Breast epithelium (tissue), 4 donors: Measurements from ENCODE around the gene DKK3. TPM values are rescaled to one million over a fixed set of nuclear protein-coding genes. Genes with fewer than 3 reads are reported as not detected.

Source experiments
- DNase-seq, 2 donors: peaks; one replicate each; pipeline ENCODE4 v3.0.0-alpha.2; 2019; ENCODE audit warnings: low spot score in 2 of 2
- H3K27ac ChIP-seq, 2 donors: fragments of 200-600 bp; sonication (generic) in 1 of 2; one replicate each; pipeline ENCODE4 v1.5.1; 2016 to 2019; ENCODE audit warnings: mild to moderate bottlenecking in 1 of 2
- H3K27me3 ChIP-seq, 2 donors: fragments of 200-600 bp; sonication (generic) in 1 of 2; one replicate each; pipeline versions ENCODE4 v1.5.1 to v1.6.0; 2017 to 2019; ENCODE audit warnings: control low read depth in 1 of 2, mild to moderate bottlenecking in 1 of 2
- H3K36me3 ChIP-seq: fragments of 200-600 bp; one replicate; pipeline ENCODE4 v1.5.1; 2019
- H3K4me1 ChIP-seq, 2 donors: fragments of 200-600 bp; sonication (generic); one replicate each; pipeline ENCODE4 v1.5.1; 2016 to 2019; ENCODE audit warnings: control low read depth in 1 of 2
- H3K4me3 ChIP-seq, 3 donors: fragments of 200-600 bp; sonication (generic); 1 replicate in 2 of 3; 2 replicates in 1 of 3; pipeline ENCODE4 v1.5.1; 2016 to 2019; ENCODE audit warnings: mild to moderate bottlenecking in 3 of 3, moderate library complexity in 2 of 3
- H3K9me3 ChIP-seq, 2 donors: fragments of 200-600 bp; sonication (generic) in 1 of 2; one replicate each; pipeline ENCODE4 v1.5.1; 2016 to 2019; ENCODE audit warnings: control low read depth in 1 of 2
- CTCF ChIP-seq, 3 donors: fragments of 450-650 bp; IDR thresholded peaks; one replicate each; pipeline ENCODE4 v1.5.1; 2016 to 2017; ENCODE audit warnings: antibody characterized with exemption in 3 of 3, mild to moderate bottlenecking in 3 of 3, moderate library complexity in 3 of 3
- POLR2A ChIP-seq: fragments of 450-650 bp; IDR thresholded peaks from one replicate; pipeline ENCODE4 v1.6.1; 2016; ENCODE audit warnings: antibody characterized with exemption, mild to moderate bottlenecking, moderate library complexity
- POLR2AphosphoS5 ChIP-seq, 3 donors: sonication (generic); formaldehyde crosslinking; IDR thresholded peaks; one replicate each; pipeline ENCODE4 v1.6.1; 2017; ENCODE audit warnings: antibody characterized with exemption in 3 of 3
- intact Hi-C: fragments of 100-400 bp; cut with DNase I; formaldehyde crosslinking; loops from one replicate; pipeline ENCODE4 v1.15.1; 2023; ENCODE audit warnings: low total_unique reads
- total RNA-seq, 3 donors: library from RNA; depleted of rRNA; stranded (reverse); fragments of >200 nt; gene quantifications; one replicate each; pipeline ENCODE4 v1.1.0, GENCODE V29; 2016

The DKK3 gene
- total RNA-seq, 3 donors from 2014 or later: 18.2 to 88.5 (median 87.1) TPM

GRCh38 chr11:11946180-11946579 lies 62.2 kb downstream of the DKK3 start:
- H3K4me3 ChIP-seq: no peak overlapping the region
- TF ChIP-seq POLR2A (no peak), CTCF (IDR thresholded peaks at IDR 0.05) (no peak), POLR2AphosphoS5 (IDR thresholded peaks at IDR 0.05) (no peak)
- intact Hi-C loops: no loop called here

GRCh38 chr11:11944444-11944843 lies 64.0 kb downstream of the DKK3 start:
- no peaks in the 10 kb centered on the region for H3K4me1 ChIP-seq
- no peak for DNase-seq
- no peak overlapping the region for H3K27ac ChIP-seq
- H3K36me3 ChIP-seq: peaks cover 14% of the 10 kb centered on the region
- H3K4me3 ChIP-seq: no peak overlapping the region
- H3K9me3 ChIP-seq: no peaks in the 10 kb centered on the region
- TF ChIP-seq POLR2A: no peak
- TF ChIP-seq POLR2AphosphoS5 (IDR thresholded peaks at IDR 0.05): no peak
- no peak for TF ChIP-seq CTCF (IDR thresholded peaks at IDR 0.05)
- no peaks in the 10 kb centered on the region for H3K27me3 ChIP-seq
- intact Hi-C loops: no loop called here

More at GRCh38 chr11:11946180-11946579, 62.2 kb downstream of the DKK3 start:
- Histone ChIP-seq H3K27me3 (no peaks in the 10 kb centered on the region), H3K4me1 (no peaks in the 10 kb centered on the region), H3K9me3 (no peaks in the 10 kb centered on the region), H3K27ac (no peak overlapping the region), H3K36me3 (peaks cover 13% of the 10 kb centered on the region)
- no peak for DNase-seq

- no peak for DNase-seq
- H3K4me1 ChIP-seq: no peaks in the 10 kb centered on the region
- no peaks in the 10 kb centered on the region for H3K9me3 ChIP-seq
- H3K27ac ChIP-seq: no peak overlapping the region
- H3K4me3 ChIP-seq: no peak overlapping the region
- peaks cover 18% of the 10 kb centered on the region for H3K36me3 ChIP-seq
- no peak for TF ChIP-seq POLR2A
- no peak for TF ChIP-seq CTCF (IDR thresholded peaks at IDR 0.05)
- no peak for TF ChIP-seq POLR2AphosphoS5 (IDR thresholded peaks at IDR 0.05)
- intact Hi-C loops: no loop called here
- no peaks in the 10 kb centered on the region for H3K27me3 ChIP-seq
These were observed 65.8 kb downstream of the DKK3 start for GRCh38 chr11:11942668-11943067.

GRCh38 chr11:11940551-11940950 lies 67.9 kb downstream of the DKK3 start:
- TF ChIP-seq POLR2A (no peak), CTCF (IDR thresholded peaks at IDR 0.05) (no peak), POLR2AphosphoS5 (IDR thresholded peaks at IDR 0.05) (no peak)
- DNase-seq: no peak
- no peak overlapping the region for H3K4me3 ChIP-seq
- H3K9me3 ChIP-seq: no peaks in the 10 kb centered on the region
- no peaks in the 10 kb centered on the region for H3K4me1 ChIP-seq
- intact Hi-C loops: no loop called here
- H3K27ac ChIP-seq: no peak overlapping the region
- H3K36me3 ChIP-seq: peaks cover 18% of the 10 kb centered on the region
- no peaks in the 10 kb centered on the region for H3K27me3 ChIP-seq

GRCh38 chr11:11937957-11938356 lies 70.5 kb downstream of the DKK3 start:
- no peak for TF ChIP-seq POLR2A
- TF ChIP-seq CTCF (IDR thresholded peaks at IDR 0.05): no peak
- TF ChIP-seq POLR2AphosphoS5 (IDR thresholded peaks at IDR 0.05): no peak
- intact Hi-C loops: loop anchor here (10.0 kb wide), 1 partner anchor 107 kb away; no protein-coding TSS in a partner anchor

More at GRCh38 chr11:11937957-11938356, 70.5 kb downstream of the DKK3 start:
- Histone ChIP-seq H3K27me3 (no peaks in the 10 kb centered on the region), H3K4me3 (no peak overlapping the region), H3K36me3 (peaks cover 18% of the 10 kb centered on the region), H3K9me3 (no peaks in the 10 kb centered on the region), H3K27ac (no peak overlapping the region), H3K4me1 (no peaks in the 10 kb centered on the region)
- DNase-seq: no peak
